MCF 10A (cell line): Measurements from ENCODE around the gene LGR4. TPM values are rescaled to one million over a fixed set of nuclear protein-coding genes. Genes with fewer than 3 reads are reported as not detected.

ENCODE experiments used
- BruUV-seq: library from RNA; stranded (reverse); fragments of 400-500 nt; replicated peaks from 2 replicates; lab custom pipeline; 2021; lab: Mats Ljungman, UMichigan
- CTCF ChIA-PET: fragments of 300-600 bp; sonication (Branson Sonifier 250); formaldehyde crosslinking; extraction: SDS; loops from one replicate; lab custom pipeline; 2021; ENCODE audit warnings: antibody characterized with exemption, inconsistent platforms; lab: Yijun Ruan, JAX
- POLR2A ChIA-PET: fragments of 300-600, 350-650 bp; sonication (Branson Sonifier 250); formaldehyde crosslinking; extraction: SDS; loops from one replicate; lab custom pipeline; 2020; ENCODE audit warnings: antibody characterized with exemption, inconsistent platforms; lab: Yijun Ruan, JAX
- DNase-seq: peaks from one replicate; pipeline ENCODE4 v3.0.0-alpha.2; 2018; ENCODE audit not compliant: unreplicated experiment
- H3K27ac Mint-ChIP-seq: one replicate; pipeline ENCODE4 v1.8.0; 2022; ENCODE audit warnings: mild to moderate bottlenecking, low read depth, mixed read lengths; ENCODE audit not compliant: unreplicated experiment
- H3K27me3 Mint-ChIP-seq: one replicate; pipeline ENCODE4 v1.8.0; 2022; ENCODE audit warnings: mixed read lengths; ENCODE audit not compliant: insufficient read depth, unreplicated experiment
- H3K36me3 Mint-ChIP-seq: one replicate; pipeline ENCODE4 v1.8.0; 2022; ENCODE audit warnings: mild to moderate bottlenecking, moderate library complexity, mixed read lengths; ENCODE audit not compliant: insufficient read depth, unreplicated experiment
- H3K4me1 Mint-ChIP-seq: one replicate; pipeline ENCODE4 v1.8.0; 2022; ENCODE audit warnings: mixed read lengths; ENCODE audit not compliant: insufficient read depth, unreplicated experiment
- H3K4me3 Mint-ChIP-seq: one replicate; pipeline ENCODE4 v1.8.0; 2022; ENCODE audit warnings: mild to moderate bottlenecking, moderate library complexity, mixed read lengths; ENCODE audit not compliant: unreplicated experiment
- H3K9me3 Mint-ChIP-seq: one replicate; pipeline ENCODE4 v1.8.0; 2022; ENCODE audit warnings: mixed read lengths; ENCODE audit not compliant: unreplicated experiment
- intact Hi-C: fragments of 100-400 bp; cut with micrococcal nuclease; formaldehyde crosslinking; loops from 2 replicates; pipeline ENCODE4 v1.14.1; 2022
- total RNA-seq: library from RNA; stranded (reverse); gene quantifications from 2 replicates; pipeline ENCODE4 v1.2.3, GENCODE V29; 2022
- TF ChIP-seq, protein P1 (sequence below): fragments of 200-600 bp; IDR thresholded peaks from one replicate; pipeline ENCODE4 v1.8.0; 2022; ENCODE audit warnings: antibody characterized with exemption, mild to moderate bottlenecking; ENCODE audit not compliant: unreplicated experiment

Gene LGR4
- total RNA-seq, 1 experiment from 2014 or later, result 14.2 TPM

GRCh38 chr11:27421819-27422494 lies 50.6 kb downstream of the LGR4 start:
- Mint-ChIP-seq H3K9me3 (no peaks in the 10 kb centered on the region), H3K27ac (peak overlapping the region; percentile 68), H3K36me3 (no peaks in the 10 kb centered on the region), H3K27me3 (no peaks in the 10 kb centered on the region), H3K4me3 (no peak overlapping the region), H3K4me1 (peaks cover 41% of the 10 kb centered on the region)
- intact Hi-C loops, result no loop called here
- POLR2A ChIA-PET, result interaction anchor here (0.7 to 8.9 kb wide), 16 partner anchors 8 to 312 kb away, joined by 3 to 92 read pairs (median 6); partner anchors contain the start of gene LGR4
- no peak for DNase-seq
- TF ChIP-seq, protein P1, sequence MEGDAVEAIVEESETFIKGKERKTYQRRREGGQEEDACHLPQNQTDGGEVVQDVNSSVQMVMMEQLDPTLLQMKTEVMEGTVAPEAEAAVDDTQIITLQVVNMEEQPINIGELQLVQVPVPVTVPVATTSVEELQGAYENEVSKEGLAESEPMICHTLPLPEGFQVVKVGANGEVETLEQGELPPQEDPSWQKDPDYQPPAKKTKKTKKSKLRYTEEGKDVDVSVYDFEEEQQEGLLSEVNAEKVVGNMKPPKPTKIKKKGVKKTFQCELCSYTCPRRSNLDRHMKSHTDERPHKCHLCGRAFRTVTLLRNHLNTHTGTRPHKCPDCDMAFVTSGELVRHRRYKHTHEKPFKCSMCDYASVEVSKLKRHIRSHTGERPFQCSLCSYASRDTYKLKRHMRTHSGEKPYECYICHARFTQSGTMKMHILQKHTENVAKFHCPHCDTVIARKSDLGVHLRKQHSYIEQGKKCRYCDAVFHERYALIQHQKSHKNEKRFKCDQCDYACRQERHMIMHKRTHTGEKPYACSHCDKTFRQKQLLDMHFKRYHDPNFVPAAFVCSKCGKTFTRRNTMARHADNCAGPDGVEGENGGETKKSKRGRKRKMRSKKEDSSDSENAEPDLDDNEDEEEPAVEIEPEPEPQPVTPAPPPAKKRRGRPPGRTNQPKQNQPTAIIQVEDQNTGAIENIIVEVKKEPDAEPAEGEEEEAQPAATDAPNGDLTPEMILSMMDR, result no peak
- BruUV-seq, result TSS peak; percentile 80
- CTCF ChIA-PET, result interaction anchor here (0.7 to 1.5 kb wide), 4 partner anchors 12 to 30 kb away, joined by 3 to 6 read pairs (median 3); no protein-coding TSS in a partner anchor

DNA sequence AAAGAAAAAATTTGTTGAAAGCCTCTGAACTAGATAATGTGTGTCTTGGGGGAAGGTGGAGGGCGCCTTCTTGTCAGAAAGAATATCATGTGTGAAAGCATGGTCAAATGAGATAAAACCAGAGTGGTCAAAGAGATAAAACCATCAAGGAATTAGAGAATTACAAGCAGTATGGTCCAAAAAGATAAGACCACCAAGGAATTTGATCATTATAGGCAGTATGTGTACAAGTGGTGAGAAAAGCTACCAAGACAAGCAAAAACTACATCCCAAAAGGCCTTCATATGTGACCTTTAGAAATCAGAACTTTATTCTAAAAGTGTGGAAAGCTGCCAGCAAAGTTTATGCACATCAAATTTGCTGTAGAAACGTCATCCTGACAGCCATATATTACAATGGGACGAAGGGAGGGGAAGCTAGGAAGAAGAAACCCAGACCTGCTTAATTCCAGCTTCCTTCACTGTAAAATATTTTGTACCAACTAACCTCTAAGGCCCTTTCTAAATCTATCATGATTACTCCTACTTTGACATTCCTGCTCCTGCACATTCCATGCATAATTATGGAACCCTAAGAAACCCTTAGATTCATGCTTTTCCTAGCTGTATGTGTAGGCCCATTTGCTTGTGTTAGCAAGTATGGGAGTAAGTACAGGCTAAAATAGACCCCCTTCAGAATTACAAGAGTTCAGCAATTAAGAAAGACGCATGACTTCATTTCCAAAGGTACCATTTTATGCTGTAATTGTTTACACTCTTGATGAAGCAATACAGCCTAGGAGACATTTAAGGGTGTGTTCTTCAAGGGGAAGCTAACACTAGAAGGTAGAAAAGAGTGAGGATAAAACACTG lies 51.6 kb downstream of the LGR4 start:
- Mint-ChIP-seq H3K36me3 (no peaks in the 10 kb centered on the region), H3K4me3 (no peak overlapping the region), H3K27me3 (no peaks in the 10 kb centered on the region), H3K27ac (peak overlapping the region; percentile 68), H3K4me1 (peaks cover 37% of the 10 kb centered on the region), H3K9me3 (no peaks in the 10 kb centered on the region)
- POLR2A ChIA-PET, result interaction anchor here (0.7 to 8.9 kb wide), 14 partner anchors 8 to 313 kb away, joined by 3 to 92 read pairs (median 6); partner anchors contain the start of gene LGR4
- DNase-seq, result peak; percentile 34
- intact Hi-C loops, result no loop called here
- TF ChIP-seq, protein P1, result no peak
- CTCF ChIA-PET, result interaction anchor here (0.7 to 1.5 kb wide), 5 partner anchors 13 to 44 kb away, joined by 3 to 6 read pairs (median 3); no protein-coding TSS in a partner anchor
- BruUV-seq, result no TSS peak

- ChIA-PET POLR2A (interaction anchor here (0.6 to 8.9 kb wide), 9 partner anchors 7 to 51 kb away, joined by 3 to 92 read pairs (median 12); partner anchors contain the start of gene LGR4), CTCF (interaction anchor here (1.5 kb wide), 1 partner anchor 14 kb away, joined by 6 read pairs; no protein-coding TSS in a partner anchor)
- Mint-ChIP-seq H3K4me3 (no peak overlapping the region), H3K36me3 (no peaks in the 10 kb centered on the region), H3K4me1 (peaks cover 43% of the 10 kb centered on the region), H3K27ac (no peak overlapping the region), H3K9me3 (no peaks in the 10 kb centered on the region), H3K27me3 (no peaks in the 10 kb centered on the region)
- intact Hi-C loops, result no loop called here
- BruUV-seq, result no TSS peak
- TF ChIP-seq, protein P1, result no peak
- DNase-seq, result no peak
These were observed 52.4 kb downstream of the LGR4 start for GRCh38 chr11:27420217-27420616.
